HepG2 (cell line): Measurements from ENCODE around the gene TMEM59. TPM values are rescaled to one million over a fixed set of nuclear protein-coding genes. Genes with fewer than 3 reads are reported as not detected.
A peak's percentile ranks its signal among the peaks of the same experiment; 100 is the strongest.

Experiments
- AHDC1 ChIP-seq: sonication (generic); formaldehyde crosslinking; IDR thresholded peaks from 2 replicates; pipeline ENCODE4 v1.5.1; 2020; ENCODE audit warnings: mild to moderate bottlenecking, missing genetic modification reagents, borderline replicate concordance
- ARID5B ChIP-seq: IDR thresholded peaks from 2 replicates; pipeline ENCODE4 v1.4.0; 2020; ENCODE audit warnings: mild to moderate bottlenecking, missing genetic modification reagents
- ATF2 ChIP-seq: sonication (generic); formaldehyde crosslinking; IDR thresholded peaks from 2 replicates; pipeline ENCODE4 v1.4.0; 2020; ENCODE audit warnings: missing genetic modification reagents
- BORCS8-MEF2B ChIP-seq: sonication (generic); formaldehyde crosslinking; IDR thresholded peaks from 2 replicates; pipeline ENCODE4 v1.8.0; 2022; ENCODE audit warnings: mild to moderate bottlenecking, missing genetic modification reagents
- FOSL2 ChIP-seq: sonication (generic); formaldehyde crosslinking; IDR thresholded peaks from 2 replicates; pipeline ENCODE4 v1.4.0; 2020; ENCODE audit warnings: missing genetic modification reagents
- FOXK1 ChIP-seq: sonication (generic); formaldehyde crosslinking; IDR thresholded peaks from 2 replicates; pipeline ENCODE4 v1.4.0; 2020; ENCODE audit warnings: low read depth, missing genetic modification reagents, borderline replicate concordance
- FOXO1 ChIP-seq: sonication (generic); formaldehyde crosslinking; IDR thresholded peaks from 2 replicates; pipeline ENCODE4 v1.4.0; 2020; ENCODE audit warnings: missing genetic modification reagents
- ISX ChIP-seq: sonication (generic); formaldehyde crosslinking; conservative IDR thresholded peaks from 2 replicates; pipeline ENCODE4 v1.5.0; 2020; ENCODE audit warnings: missing genetic modification reagents
- NFIB ChIP-seq: sonication (generic); formaldehyde crosslinking; IDR thresholded peaks from 2 replicates; pipeline ENCODE4 v1.9.0; 2021; ENCODE audit warnings: missing genetic modification reagents, mild to moderate bottlenecking, borderline replicate concordance
- PITX1 ChIP-seq: sonication (generic); formaldehyde crosslinking; IDR thresholded peaks from 2 replicates; pipeline ENCODE4 v1.5.1; 2020; ENCODE audit warnings: mild to moderate bottlenecking, missing genetic modification reagents
- RFX5 ChIP-seq: IDR thresholded peaks from 2 replicates; pipeline ENCODE4 v1.6.1; 2011; ENCODE audit warnings: low read depth, low read length, improper control_type of control experiment
- RORA ChIP-seq: sonication (generic); formaldehyde crosslinking; IDR thresholded peaks from 2 replicates; pipeline ENCODE4 v1.5.0; 2020; ENCODE audit warnings: mild to moderate bottlenecking, missing genetic modification reagents, moderate library complexity
- SAP130 ChIP-seq: IDR thresholded peaks from 2 replicates; pipeline ENCODE4 v1.6.1; 2016; ENCODE audit warnings: low read depth
- SNAPC5 ChIP-seq: sonication (generic); formaldehyde crosslinking; IDR thresholded peaks from 2 replicates; pipeline ENCODE4 v1.8.1; 2023; ENCODE audit warnings: mild to moderate bottlenecking, missing genetic modification reagents, borderline replicate concordance
- YEATS4 ChIP-seq: sonication (generic); formaldehyde crosslinking; IDR thresholded peaks from 2 replicates; pipeline ENCODE4 v1.4.0; 2020; ENCODE audit warnings: missing genetic modification reagents, borderline replicate concordance
- ZFYVE20 ChIP-seq: sonication (generic); formaldehyde crosslinking; IDR thresholded peaks from 2 replicates; pipeline ENCODE4 v1.8.0; 2023; ENCODE audit warnings: low read depth, mild to moderate bottlenecking, moderate library complexity, missing genetic modification reagents, borderline replicate concordance
- ZNF224 ChIP-seq: sonication (generic); formaldehyde crosslinking; IDR thresholded peaks from 2 replicates; pipeline ENCODE4 v1.5.0; 2020; ENCODE audit warnings: mild to moderate bottlenecking, missing genetic modification reagents
- ZNF235 ChIP-seq: sonication (generic); formaldehyde crosslinking; IDR thresholded peaks from 2 replicates; pipeline ENCODE4 v1.8.1; 2023; ENCODE audit warnings: mild to moderate bottlenecking, missing genetic modification reagents, borderline replicate concordance
- ZNF577 ChIP-seq: sonication (generic); formaldehyde crosslinking; IDR thresholded peaks from 2 replicates; pipeline ENCODE4 v1.4.0; 2020; ENCODE audit warnings: mild to moderate bottlenecking, low read depth, missing genetic modification reagents, borderline replicate concordance
- ZNF747 ChIP-seq: sonication (generic); formaldehyde crosslinking; IDR thresholded peaks from 2 replicates; pipeline ENCODE4 v1.8.1; 2023; ENCODE audit warnings: missing genetic modification reagents, mild to moderate bottlenecking, borderline replicate concordance
- polyA plus RNA-seq, 8 experiments: library from polyadenylated mRNA; depleted of rRNA in 3 of 8; stranded (reverse) in 7 of 8; unstranded in 1 of 8; fragments of >200 nt; fragmentation: Illumina TruSeq in 4 of 8; extraction: Trizol in 4 of 8; gene quantifications; 2 replicates each; pipeline versions ENCODE4 v1.2.1 to v1.2.3, GENCODE V29; 2011 to 2016; ENCODE audit warnings: low read depth in 4 of 8, missing spikeins in 1 of 8, mixed read lengths in 1 of 8; ENCODE audit not compliant: insufficient read depth in 1 of 8
- total RNA-seq, 5 experiments: library from RNA; depleted of rRNA; stranded (reverse); fragments of >200 nt; fragmentation: Illumina TruSeq; extraction: Trizol; gene quantifications; 2 replicates each; pipeline ENCODE4 v1.2.3, GENCODE V29; 2016; ENCODE audit warnings: low read depth in 1 of 5

Gene TMEM59
- total and polyA plus RNA-seq, 2 of the 13 experiments (the other 11 are each of a cell fraction or from before 2014, with no cell fraction given): 147 to 363 TPM

- no peak for TF ChIP-seq ISX (CRISPR knock-in tag)
- TF ChIP-seq AHDC1 (CRISPR knock-in tag): peak; percentile 72; the same call in 1 of the 2 replicates
- no peak for TF ChIP-seq ZNF235 (CRISPR knock-in tag)
- no peak for TF ChIP-seq RORA (CRISPR knock-in tag)
- TF ChIP-seq SNAPC5: no peak
- peak; percentile 68; the same call in 1 of the 2 replicates for TF ChIP-seq ZNF747 (CRISPR knock-in tag)
- no peak for TF ChIP-seq FOXK1 (CRISPR knock-in tag)
- TF ChIP-seq RFX5: no peak
- no peak for TF ChIP-seq FOXO1 (CRISPR knock-in tag)
- TF ChIP-seq PITX1 (CRISPR knock-in tag): no peak
- TF ChIP-seq NFIB (CRISPR knock-in tag): no peak
- 0 out of 2 replicates have a peak, but pooled peaks have one; percentile 11 for TF ChIP-seq FOSL2 (CRISPR knock-in tag)
- peak; percentile 90 for TF ChIP-seq ARID5B
- peak; percentile 41; the same call in 1 of the 2 replicates for TF ChIP-seq SAP130 (CRISPR knock-in tag)
- TF ChIP-seq ZNF224: no peak
- TF ChIP-seq ATF2 (CRISPR knock-in tag): peak; percentile 50; the same call in 1 of the 2 replicates
- no peak for TF ChIP-seq ZNF577 (CRISPR knock-in tag)
- TF ChIP-seq YEATS4 (CRISPR knock-in tag): no peak
- no peak for TF ChIP-seq ZFYVE20 (CRISPR knock-in tag)
- no peak for TF ChIP-seq BORCS8-MEF2B (CRISPR knock-in tag)
Measured at GRCh38 chr1:54080598-54081049, 27.6 kb upstream of the TMEM59 start (continued).
